SIG-M5 (cell line): ENCODE measurements around the gene WIPI1.
"Not testable (repeated sequence)": the region's sequence is repeated elsewhere in the genome, so short reads cannot be mapped to it uniquely, and the experiment has no call there.

ENCODE experiments used
- DNase-seq: peaks from one replicate; lab custom pipeline; 2025; lab: John Stamatoyannopoulos, UW

WIPI1 gene

DNA sequence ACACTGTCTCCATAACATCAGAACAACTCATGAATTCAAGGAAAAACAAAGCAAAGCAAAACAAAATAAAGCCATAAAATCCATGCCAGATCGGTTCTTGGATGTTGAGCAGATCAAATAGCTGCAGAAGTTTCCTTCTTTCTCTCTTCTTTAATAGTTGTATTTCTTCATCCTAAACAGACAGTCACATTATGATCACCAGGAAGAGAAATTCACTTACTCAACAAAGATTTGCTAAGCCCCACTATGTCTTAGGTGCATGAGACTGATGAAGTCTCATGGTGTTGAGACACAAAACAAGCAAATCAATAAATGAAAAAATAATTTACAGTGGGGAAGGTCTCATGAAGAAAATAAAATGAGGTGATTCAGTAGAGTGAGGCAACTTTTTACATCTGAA is 72.8 kb downstream of the WIPI1 start:
- DNase-seq: no peak

DNA sequence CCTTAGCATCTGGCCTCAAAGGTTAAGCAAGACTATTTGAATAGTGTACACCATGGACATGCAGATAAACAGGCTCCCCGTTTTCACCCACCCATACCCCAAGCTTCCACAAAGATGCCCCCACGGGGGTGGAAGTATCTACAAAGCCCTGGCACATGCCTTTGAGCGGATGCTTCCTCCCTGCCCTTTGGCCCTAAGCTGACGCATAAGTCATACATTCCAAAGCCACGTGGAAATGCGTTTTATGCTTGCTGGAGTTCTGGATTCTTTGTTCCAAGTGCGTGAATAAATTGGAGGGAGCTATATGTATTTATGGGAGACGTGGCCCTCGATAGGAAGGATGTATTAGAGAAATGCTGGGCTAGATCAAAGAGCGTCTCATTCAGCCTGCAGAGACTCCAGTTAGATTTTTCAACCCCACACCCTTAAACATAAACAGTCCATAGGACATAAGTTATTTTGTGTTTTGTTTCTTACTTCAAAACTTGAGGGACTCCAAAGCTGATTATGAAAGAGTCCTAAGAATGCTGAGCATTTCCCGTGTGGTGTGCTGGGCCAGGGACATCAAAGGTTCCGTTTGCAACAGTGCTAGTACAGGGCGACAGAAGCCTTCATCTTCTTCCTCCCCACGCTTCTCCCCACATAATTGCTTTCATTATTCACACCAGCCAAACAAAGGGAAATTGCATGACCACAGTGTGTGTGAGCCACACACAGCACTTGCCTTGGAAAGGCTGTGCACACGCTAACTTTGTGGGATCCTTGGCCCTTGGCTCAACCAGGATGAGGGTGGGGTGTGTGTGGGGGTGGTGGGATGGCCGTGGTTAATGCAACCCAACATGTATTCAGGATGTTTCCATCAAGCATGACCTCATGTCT is 73.6 kb downstream of the WIPI1 start:
- no peak for DNase-seq

DNA sequence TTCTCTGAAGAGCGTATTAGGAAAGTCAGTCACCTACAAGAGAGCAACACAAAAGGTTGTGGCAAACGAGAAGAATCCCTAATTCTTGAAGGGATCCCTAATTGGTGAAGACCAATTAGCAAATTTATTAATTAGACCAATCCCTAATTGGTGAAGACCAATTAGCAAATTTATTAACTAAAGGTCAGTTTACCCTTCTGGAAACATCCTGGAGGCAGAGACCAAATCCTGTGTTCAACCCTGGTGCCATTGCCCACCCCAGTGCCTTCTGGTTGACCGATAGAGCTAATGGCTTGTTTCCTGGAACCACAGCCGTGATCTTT is 74.2 kb downstream of the WIPI1 start:
- no peak for DNase-seq

DNA sequence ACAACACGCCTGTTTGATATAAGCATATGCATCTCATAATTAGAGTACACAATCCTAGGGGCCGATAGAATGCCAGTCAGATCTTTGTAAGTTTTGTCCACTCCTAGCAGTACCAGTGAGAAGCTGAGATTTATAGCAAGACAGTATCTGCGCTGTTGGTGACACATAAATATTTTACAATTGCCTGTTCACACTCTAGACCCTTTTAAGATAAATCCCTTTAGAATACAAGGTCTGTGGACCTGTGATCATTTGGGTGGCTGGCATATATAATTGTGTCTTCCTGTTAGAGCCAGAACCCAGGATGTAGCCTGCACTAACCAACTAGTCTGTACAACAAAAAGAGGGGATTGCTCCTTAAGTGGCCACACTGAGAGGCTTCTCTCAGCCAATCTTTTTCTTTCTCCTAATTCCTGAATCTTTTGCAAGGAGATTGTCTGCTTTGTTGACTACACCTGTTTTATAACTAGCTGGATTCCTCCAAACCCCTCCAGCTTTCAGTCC is 74.7 kb downstream of the WIPI1 start:
- no peak for DNase-seq

DNA sequence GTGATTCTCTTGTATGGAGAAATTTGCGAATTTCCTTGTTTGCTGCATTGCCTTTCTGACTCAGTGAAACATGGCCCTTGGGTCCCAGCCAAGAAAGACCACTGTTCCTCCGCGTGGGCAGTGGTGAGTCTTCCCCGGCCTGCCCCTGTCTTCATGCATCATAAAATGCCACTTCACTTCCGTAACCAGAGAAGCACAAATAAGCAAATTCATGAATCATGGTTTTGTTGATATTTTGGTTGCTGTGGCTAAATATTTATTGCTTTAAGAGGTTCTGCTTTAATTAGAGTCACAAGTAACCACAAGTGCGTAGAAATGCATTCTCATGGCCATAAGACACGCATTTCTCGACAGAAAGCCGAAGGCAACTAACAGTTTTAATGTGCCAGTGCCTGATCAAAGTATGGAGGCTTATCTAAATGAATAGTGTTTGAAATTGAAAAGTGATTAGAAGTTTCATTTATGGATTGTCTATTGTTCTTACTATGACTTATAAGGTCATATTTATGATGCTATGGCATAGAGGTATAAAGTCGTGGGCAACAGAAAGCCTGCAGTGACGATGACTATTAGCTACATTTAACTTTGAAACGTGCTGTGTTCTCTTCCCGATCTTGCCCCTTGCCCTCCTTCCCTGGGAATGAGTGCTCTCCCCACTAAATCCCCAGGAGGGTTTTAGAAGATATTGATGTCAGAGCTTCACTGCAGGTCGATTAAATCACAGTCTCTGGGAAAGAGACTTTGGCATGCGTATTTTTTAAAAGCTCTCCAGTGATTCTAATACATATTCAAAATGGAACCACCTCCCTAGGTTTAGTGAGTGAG is 76.0 kb downstream of the WIPI1 start:
- DNase-seq: no peak

DNA sequence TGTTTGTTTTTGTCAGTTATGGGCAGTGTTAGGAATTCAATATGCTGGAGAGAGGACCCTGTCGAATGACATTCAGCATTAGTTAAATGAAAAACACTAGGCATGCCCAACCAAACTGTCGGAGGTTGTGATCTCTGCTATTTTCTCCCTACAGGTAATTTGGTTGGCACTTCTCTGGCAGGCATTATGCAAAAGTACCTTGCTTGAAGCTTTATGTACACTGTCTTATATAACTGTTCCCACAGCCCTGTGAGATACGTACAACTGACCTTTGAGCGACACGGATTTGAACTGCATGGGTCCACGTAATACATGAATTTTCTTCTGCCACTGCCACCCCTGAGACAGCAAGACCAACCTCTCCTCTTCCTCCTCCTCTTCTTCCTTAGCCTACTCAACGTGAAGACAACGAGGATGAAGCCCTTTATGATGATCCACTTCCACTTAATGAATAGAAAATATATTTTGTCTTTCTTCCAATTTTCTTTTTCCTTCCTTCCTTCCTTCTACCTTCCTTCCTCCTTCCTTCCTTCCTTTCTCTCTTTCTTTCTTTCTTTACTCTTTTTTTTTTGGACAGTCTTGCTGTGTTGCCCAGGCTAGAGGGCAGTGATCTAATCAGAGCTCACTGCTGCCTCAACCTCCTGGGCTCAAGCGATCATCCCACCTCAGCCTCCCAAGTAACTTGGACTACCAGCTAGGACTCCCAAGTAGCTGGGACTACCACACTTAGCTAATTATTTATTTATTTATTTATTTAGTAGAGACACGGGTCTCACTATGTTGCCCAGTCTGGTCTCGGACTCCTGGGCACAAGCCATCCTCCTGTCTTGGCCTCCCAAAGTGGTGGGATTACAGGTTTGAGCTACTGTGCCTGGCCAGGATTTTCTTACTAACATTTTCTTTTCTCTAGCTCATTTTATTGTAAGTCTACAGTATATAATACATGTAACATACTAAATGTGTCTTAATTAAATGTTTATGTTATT is 77.3 kb downstream of the WIPI1 start:
- DNase-seq: no peak

DNA sequence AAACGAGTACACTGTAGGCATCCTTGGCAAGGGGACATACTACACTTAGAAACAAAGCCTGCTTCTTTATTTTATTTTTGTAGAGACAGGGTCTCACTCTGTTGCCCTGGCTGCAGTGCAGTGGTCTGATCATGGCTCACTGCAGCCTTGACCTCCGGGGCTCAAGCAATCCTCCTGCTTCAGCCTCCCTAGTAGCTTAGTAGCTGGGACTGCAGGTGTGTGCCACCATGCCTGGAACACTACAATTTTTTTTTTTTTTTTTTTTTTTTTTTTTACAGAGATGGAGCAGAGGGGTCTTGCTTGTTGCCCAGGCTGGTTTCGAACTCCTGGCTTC is 78.2 kb downstream of the WIPI1 start:
- no peak for DNase-seq

DNA sequence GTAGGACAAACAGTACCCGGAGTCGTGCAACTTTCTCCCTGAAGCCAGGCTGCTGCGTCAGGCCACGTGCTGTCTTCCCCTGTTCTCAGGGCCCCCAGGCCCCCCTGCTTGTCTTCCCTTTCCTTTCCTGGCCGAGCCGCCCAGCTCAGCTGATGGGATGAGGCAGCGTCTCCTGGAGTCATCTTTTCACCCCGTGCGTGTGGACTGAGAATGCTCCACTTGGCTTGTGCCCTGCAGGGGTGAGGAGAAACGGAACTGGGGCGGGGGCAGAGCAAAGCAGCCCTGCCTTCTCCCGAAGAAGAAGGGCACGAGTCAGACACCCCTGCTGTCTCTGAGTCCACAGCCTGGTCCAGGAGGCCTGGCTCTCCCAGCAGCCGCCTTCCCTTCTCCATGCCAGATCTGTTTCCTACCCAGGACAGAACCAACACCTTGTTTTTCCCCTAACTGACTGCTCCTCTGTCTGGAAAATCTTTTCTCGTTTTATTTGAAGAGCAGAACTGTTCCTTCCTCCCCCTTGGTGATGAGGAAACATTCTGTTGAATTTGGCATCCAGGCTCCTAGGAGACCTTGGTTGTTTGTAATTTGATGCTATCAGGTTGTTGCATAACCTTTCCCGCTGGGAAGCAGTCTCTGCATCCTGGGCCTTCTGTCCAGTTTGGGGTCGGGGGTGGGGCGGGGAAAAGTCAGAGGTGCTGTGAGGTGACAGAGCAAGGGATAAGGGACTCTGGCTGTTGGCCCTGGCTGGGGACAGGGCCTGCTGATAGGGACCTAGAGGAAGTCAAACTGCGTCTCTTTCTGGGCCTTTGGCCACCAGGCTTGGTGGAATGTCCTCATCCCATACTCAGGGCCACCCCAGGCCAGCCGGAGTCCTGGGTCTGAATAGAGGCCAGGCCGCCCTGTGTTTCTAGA is 78.8 kb downstream of the WIPI1 start:
- DNase-seq: no peak

DNA sequence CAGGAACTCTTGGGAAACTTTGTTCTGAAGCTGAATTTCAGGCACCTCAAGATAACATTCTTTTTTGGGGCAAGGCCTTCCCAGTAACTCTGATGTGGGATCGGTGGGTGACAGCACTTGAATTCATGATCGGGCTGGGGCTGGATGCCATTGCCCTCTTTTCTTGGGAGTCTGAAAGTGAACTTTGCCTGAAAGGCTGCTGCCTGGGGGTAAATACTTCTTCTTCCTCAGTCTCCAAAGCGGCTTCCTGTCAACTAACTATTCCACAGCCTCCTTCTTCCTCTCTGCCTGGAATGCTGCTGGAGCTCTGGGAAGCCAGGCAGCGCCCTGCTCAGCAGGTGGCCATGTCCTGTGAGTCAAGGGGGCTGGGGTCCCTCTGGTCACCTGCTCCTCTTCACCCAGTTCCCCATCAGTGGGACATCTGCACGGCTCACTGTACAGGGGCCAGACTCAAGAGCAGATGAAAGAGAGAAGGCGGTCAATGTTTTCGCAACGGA is 79.5 kb downstream of the WIPI1 start:
- DNase-seq: no peak

DNA sequence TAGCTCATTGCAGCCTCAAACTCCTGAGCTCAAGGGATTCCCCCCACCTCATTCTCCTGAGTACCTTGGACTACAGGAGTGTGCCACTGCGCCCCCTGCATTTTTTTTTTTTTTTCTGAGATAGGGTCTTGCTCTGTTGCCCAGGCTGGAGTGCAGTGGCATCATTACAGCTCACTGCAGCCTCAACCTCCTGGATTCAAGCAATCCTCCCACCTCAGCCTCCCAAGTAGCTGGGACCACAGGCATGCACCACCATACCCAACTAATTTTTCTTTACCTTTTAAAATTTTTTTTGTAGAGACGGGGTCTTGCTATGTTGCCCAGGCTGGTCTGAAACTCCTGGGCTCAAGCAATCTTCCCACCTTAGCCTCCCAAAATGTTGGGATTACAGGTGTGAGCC is 81.1 kb downstream of the WIPI1 start:
- DNase-seq: not testable (repeated sequence)

DNA sequence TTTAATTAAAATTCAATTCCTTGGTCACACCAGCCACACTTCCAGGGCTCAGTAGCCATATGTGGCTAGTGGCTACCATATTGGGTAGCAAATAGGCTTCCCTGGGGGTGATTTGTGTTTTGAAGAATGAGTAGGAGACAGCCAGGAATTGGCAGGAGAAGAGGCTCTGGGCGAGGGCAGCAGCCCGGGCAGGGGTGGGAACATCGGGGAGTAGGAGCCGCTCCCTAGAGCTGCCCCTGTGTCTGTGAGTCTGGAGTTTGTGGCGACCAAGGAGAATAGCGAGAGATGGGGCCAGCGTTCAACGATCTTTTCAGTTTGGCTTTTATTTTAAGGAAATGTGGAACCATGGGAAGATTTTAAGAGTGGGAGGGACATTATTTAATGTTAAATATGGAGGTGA is 81.7 kb downstream of the WIPI1 start:
- no peak for DNase-seq
